HG03469 (cell line): Measurements from ENCODE around the gene AGR2.

Experiments used
- ATAC-seq: cut with Tn5 transposase; IDR thresholded peaks from one replicate; pipeline ENCODE4 v1.9.1; 2021; ENCODE audit warnings: mild to moderate bottlenecking, moderate library complexity, moderate number of reproducible peaks; ENCODE audit not compliant: unreplicated experiment

The AGR2 gene

DNA sequence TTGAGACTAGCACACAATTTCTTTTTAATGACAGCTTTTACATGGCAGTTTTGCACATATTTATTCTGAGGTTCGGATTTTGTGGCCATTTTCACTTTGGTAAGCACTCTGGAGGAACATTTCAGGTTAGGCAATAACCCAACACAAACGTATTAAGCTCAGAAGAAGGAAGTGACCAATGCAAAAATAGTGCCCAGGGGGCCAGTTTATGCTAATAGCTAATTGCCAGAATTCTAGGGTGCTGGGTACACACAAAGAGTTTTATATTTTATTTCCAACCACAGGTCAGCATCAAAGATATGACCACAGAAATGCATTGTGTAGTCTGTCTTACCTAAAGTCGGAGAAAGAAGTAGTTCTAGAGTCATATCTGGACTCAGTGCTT, 8.4 kb upstream of the AGR2 start:
- no peak for ATAC-seq

DNA sequence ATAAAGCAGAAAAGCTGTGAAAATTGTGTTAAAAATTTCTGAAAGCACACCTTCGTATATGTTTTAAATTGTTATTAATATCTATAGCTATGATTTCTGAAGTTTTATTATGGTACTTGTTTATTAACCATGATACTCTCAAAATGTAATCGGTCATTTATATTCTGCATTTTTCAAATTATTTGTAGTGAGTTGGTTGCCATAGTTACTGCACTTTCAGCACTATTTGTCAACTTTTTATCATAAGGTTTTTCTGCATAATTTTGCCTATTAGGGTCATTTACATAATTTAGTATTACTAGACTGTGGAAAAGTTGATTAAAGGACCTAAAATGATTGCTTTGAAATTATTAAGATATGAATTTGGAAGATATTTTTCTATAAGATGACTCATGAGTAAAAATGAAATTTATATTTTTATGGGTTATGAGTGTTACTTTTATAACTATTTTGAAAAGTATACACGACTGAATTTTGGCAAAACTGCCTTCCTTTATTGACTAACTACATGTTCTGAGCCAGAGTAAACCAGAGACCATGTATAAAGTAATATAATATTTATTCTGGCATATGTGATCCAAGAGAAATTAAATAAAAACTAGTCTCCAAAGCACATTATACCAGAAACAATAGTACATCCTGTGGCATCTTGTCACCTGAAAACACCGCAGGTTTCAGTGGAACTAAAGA, 7.9 kb upstream of the AGR2 start:
- no peak for ATAC-seq

DNA sequence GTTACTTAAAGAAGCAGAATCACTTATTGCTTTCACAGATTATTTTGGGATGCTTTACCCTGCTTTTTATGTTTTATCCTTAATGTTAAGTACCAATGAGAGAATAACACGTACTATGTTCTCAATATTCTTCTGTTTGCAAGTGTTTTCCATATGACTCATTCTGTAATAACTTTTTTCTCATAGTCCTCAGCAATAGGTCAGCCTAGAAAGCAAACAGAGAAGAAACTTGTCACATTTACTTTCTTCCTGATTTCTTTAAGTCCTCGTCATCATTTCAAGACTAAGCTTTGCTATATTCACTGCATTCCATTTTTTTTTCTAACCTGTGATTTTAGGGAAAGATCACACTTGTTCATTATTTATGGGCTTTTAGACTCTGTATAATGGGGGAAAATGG, 6.8 kb upstream of the AGR2 start:
- no peak for ATAC-seq

DNA sequence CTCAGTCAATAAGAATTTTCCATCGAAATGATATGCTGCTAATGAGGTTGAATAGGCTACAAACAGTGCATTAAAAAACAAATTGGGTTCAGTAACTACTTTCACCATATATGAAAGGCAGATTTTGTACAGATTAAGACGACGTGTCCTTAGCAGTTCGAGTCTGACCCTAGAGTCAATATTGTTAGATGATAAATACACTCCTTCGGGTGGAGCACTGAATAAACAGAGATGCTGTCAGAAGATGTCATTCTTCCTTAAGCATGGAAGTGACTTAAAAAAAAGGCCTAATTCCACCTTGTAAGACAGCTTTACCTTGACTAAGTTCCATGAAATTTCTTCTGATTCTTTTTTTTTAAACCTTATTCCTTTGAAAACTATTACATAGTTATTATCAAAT, 5.8 kb upstream of the AGR2 start:
- no peak for ATAC-seq

DNA sequence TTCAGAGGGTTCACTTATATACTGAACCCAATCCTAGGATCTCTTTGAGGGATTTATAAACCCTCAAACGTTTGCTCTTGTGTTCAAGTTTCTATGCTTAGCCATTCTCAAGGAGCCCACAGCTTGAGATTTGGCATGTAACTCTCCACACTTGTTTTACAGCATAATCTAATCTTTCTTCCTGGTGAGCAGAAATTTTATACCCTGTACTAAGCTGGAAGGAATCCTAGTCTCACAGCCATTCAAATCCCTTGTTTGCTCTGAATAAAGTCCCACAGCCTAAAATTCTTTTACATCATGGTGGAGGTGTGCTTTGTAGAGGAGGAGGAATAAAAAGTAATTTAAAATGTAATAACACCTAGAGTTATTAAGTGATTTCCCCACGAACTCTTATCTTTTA, 5.3 kb upstream of the AGR2 start:
- no peak for ATAC-seq

DNA sequence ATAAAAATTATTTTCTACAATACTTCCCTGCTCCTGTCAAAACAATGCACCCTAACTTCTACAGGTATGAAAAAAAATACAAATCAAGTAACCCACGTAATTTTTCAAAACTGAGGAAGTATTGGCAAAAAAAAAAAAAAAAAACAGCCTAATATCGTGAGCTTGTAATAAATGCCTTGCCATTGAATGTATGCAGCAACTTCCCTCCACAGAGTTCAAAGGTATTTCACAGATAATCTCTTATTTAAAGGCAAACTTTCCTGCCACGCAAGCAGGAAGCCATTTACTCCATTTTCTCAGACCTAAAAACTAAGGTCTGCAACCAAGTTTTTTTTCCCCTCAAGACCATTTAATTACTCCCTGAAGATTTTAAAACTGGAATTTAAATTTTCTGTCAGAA, 642 bp upstream of the AGR2 start:
- no peak for ATAC-seq

DNA sequence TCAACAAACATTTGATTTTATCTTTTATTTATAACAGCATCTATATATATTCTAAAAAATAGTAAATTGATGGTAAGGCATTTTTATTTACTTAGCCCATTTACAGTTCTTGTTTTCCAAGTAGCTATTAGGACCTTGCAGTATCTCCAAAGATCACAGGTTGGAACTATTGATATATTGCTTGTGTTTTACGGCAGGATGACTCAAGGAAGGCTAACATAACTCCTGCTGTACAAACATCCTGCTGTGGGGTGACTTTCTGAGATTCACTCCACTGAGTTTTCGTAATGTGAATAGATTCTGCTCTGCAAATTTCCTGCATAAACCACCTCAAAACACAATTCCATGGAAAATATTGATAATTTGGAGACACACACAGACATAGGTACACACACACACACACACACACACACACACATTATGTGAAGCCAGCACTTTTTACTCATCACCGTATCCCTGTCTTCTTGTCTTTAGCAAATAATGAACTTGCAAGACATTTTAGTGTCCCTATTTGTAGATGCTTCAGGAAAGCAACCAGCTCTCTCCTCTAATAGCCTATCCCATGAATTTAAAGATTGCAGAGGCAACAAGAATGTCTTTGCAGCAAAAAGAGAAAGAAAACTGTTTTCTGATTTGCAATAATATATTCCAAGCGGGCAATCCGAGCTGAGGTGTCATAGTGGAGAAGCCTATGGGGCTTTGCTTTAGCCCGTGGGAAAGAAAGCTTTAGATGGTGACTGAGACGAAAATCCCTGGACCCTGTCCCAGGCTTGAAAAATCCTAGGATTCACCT, 722 bp downstream of the AGR2 start:
- no peak for ATAC-seq

DNA sequence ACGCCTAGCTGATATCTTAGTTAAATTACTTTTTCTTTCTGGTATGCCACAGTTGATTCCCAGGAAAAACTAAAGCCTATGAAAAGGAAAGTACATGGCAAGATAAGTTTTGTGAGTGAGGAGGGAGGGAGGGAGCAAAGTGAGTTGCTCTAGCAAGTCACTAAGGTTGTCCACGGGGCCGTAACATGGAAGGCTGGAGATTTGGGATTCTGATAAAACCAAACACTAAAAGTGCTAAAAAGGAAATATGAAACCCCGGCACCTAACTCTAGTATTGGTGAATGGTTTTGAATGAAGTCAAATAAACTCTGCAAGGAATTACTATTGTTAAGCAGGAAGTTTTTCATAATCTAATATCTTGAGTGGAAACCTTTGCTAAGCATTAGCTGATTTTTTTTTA, 1.7 kb downstream of the AGR2 start:
- no peak for ATAC-seq

DNA sequence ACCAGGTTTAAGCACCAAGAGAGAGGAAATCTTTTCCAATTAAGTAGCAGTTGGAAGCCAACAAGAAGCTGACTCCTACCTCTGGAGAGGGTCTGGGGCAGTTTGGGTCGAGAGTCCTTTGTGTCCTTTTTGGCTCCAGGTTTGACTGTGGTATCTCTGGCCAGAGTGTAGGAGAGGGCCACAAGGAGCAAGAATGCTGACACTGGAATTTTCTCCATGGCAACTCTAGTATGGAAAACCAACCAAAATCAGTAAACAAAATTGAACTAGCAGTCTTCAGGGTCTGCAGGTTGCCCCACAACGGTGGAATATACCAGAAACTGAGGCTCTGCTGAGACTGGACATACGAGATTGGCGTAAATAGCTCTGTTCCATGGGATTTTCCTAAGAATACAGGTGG, 3.2 kb downstream of the AGR2 start:
- no peak for ATAC-seq

DNA sequence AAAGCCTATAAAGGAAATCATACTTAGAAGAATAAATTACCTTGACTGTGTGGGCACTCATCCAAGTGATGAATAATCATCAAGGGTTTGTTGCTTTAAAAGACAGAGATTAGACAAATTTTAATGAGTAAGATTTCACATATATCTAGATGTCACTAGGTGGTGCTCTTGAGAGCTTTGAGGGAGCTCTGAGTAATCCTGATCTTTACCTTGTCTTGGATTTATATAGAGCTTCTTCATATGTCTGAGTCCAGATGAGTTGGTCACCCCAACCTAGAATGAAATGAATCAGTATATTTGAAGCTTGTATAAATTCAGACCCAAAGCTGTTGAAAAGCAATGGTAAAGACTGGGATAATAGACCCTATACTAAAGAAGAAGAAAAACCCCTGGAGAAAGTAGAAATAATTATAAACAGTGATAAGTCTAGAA, 3.7 kb downstream of the AGR2 start:
- ATAC-seq = peak; percentile 74

DNA sequence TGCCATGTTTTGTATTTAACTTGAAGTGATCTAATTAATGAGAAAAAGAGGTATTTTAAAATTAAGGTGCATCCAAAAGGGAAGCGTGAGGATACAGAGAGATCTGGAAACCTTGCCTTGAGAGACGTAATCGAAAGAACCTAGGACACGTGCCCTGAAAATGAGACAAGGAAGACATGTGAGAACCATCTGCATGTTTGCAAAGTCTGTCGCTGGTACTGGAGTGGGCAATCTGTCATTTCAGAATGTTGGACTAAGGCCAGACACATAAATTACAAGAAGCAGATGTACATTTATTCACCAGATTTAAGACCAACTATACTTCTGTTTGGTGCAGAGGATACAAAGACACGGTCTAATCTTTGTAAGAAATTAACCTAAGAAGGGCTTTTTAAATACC, 9.2 kb downstream of the AGR2 start:
- ATAC-seq = no peak

DNA sequence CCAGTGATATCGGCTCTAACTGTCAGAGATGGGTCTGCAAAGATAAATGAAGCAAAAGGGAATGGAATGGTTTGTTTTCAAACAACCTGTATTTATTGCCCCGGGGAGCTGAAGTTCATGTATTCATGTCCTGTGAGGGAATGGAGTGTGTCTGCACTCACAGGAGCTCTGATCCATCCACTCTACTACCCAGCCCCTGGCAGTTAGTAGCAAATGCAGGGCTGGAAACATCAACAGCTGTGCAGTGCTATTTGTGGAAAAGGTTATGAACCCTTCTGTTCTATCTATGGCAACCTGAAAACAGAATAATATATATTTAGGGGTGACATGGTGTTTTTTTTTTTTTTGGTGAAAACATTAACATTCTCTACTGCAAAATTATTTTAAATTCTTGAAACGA, 9.8 kb downstream of the AGR2 start:
- no peak for ATAC-seq

DNA sequence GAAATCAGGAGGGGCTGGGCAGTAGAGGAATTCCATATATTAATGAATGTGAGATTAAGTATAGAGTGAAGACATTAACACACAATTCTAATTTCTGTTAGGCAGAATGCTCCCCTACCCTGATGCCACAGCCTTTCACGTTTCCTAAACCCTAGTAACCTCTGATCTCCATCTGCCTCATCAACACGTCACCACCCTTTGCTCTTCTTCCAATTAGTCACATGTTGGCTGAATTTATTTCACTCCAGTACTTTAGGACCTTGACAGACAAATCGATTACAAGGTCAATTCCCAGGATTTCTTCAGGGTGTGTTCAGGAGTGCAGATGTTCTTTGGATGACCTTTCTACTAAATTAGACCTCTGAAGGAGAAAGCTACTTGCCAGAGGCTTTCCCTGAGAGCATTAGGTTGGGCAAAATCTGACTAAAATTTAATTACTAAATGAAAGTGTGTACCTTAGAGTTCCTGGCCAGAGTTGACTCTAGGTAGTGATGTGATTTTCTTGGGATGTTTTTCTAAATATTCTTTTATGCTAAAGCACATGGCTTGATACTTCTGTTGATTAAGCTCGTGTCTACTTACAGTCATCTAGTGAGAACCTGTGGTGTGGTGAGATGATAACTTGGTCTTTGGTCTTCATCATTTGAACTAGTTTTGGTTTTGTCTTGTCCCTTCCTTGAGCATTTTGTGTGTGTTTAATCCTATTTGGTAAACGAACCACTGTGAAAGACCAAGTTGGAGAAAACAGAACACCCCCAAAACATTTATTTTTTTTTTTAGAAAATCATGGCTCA, 12.7 kb downstream of the AGR2 start:
- ATAC-seq = no peak

DNA sequence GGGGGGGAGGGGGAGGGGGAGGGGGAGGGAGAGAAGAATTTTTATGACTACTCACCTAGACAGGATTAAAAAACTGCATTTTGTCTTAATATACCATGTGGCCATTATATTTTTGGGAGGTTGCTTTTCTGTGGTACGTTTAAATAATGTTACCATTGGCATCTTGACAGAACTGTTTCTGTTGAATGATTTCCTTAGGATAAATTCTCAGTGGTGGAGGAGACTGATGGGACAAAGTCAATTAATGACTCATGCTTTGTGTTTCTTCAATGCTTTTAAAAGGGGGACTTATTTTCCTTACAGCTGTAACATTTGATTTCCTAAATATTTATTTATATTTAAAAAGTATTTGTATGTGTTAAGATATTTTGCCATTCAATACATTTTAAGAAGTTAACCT, 13.7 kb downstream of the AGR2 start:
- ATAC-seq = no peak

DNA sequence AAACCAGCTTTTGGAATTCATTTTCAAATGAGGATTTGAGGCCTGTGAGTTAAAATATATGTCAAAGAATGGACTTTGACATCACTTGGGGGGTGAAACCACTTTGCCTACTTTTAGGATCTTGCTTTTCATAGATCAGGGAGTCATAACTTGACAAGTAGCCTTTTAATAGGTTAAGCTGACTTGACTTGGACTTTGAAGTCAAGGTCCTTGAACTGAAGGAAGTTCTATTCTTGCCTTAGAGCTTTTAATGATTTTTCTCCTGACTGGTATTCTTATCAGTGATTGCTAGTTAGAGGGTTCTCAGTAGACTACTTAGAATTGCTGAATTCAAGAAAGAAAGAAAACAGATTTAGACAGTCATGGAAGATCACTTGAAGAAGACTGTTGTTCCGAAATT, 17.7 kb downstream of the AGR2 start:
- ATAC-seq = no peak

DNA sequence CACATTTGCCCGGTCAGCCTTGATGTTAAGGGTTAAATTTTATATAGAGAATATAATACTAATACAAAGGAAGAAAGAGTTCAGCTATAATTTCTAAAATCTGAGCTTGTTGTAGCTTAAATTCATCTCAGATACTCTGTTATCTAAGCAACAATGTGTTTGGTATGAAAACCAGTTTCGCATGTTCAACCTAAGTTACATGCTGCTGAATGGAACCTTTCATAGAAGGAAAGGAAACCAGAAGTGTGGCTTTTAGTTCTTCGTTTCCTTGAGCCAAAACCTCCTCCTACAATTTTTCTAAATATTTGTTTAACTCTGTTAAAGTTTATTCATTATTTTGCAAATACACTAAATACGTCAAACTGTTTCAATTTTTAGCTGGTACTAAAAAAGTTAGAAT, 18.5 kb downstream of the AGR2 start:
- no peak for ATAC-seq

DNA sequence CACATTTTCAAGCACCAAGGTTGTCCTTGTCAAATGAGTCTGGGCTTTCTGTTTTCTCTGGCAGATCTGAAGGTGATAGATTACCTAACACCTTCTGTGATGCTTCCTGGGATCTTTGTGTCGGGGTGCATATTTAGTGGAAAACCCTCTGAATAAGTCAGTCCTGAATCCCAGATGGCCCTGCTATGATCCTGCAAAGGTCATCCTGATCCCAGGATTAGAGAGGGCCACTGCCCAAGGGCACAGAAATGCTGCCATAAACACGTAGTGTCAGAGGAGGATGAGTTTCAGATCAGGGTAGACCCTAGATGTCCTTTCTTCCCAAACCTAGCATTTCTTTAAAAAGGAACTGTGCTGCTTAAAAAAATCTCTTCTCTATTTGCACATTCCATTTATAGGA, 19.0 kb downstream of the AGR2 start:
- no peak for ATAC-seq

DNA sequence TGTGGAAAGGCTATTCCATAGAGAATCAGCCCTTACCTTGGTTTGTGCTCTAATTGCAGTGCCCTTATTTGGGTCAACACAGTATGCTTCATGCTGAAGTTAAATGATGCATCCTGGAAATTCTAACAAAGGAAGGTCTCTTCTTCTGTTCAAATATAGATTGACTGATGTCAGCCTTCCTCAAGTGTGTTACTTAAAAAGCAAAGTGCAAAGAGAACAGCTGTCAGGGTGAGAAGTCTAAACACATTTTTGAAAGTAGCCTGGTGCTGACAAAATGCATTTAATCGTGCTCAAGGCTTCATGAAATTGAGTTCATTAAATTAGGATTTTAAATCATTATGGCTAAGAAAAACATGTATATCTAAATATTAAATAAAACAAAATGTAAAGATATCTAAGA, 19.5 kb downstream of the AGR2 start:
- ATAC-seq = no peak

DNA sequence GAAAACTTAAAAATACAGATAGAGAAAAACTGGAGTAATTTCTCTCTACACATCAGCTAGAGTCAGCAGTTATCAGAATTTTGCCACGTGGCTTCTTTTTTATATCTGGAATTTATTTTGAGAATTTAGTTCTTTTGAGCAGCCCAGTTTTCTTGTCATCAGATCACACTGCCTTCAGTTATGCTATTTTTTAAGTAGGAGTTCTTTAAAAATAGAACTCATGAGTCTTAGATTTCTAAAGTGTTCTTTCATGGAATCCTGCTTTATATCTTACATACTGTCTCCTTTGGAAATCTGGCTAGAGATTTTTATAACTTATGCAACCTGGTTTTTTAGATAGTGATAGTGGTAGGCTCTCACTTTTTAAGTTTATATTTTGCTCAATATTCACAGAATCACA, 24.2 kb downstream of the AGR2 start:
- ATAC-seq = no peak

DNA sequence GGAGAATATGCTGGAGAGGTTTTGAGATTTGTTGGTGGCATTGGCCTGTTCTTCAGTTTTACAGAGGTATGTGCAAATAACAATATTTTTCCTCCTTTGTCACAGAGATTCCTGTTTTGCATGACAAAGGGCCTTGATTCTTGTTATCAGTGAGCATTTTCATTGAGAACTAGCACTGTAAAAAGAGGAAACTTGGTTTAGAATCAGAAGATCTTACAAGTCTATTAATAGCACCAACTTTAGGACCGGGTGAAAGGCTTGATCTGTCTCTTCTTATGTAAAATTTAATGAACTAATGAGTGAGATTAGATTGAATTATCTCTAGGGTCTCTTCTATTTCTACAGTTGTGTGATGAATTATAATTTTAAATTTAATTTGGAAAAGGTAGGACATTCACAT, 25.7 kb downstream of the AGR2 start:
- no peak for ATAC-seq

DNA sequence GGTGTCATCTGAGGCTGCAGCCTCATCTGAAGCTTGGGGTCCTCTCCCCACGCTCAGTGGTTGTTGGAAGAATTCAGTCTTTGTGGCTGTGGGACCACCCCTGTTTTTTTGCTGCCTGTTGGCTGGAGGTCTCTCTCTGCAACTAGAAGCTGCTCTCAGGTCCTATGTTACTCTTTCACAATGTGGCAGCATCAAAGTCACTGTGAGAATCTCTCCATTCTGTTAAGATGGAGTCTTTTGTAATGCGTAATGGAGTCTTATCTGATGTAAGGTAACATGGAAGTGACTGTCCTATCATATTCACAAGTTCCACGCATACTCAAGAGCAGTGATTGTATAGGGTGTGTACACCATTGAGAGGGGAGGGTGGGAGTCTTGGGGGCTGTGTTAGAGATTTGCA, 26.3 kb downstream of the AGR2 start:
- no peak for ATAC-seq

DNA sequence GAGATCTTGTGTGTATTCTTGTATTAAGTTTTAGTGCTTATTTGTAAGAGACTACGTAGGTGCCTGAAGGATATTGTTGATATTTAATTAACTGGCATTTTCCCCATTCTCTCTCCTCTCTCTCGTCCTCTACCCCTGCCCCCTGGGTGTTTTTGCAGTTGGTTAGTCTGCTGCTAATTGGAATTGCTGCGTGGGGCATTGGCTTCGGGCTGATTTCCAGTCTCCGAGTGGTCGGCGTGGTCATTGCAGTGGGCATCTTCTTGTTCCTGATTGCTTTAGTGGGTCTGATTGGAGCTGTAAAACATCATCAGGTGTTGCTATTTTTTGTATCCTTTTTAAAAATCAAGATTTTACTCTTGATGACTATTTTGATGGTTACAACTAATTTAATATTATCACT, 28.7 kb downstream of the AGR2 start:
- ATAC-seq = no peak
